Rectal smooth muscle tissue (tissue), 1 donor: ENCODE data around the gene IRF3.

ENCODE experiments used
- H3K27ac ChIP-seq: one replicate; pipeline ENCODE4 v1.7.0; 2013; ENCODE audit warnings: low read depth, low read length, inconsistent platforms
- H3K27me3 ChIP-seq: one replicate; pipeline ENCODE4 v1.7.0; 2013; ENCODE audit warnings: low read length; ENCODE audit not compliant: control insufficient read depth, insufficient read depth
- H3K36me3 ChIP-seq: one replicate; pipeline ENCODE4 v1.7.0; 2013; ENCODE audit warnings: low read length; ENCODE audit not compliant: control insufficient read depth, insufficient read depth
- H3K4me1 ChIP-seq: one replicate; pipeline ENCODE4 v1.7.0; 2013; ENCODE audit warnings: low read length; ENCODE audit not compliant: control insufficient read depth, insufficient read depth
- H3K4me3 ChIP-seq: one replicate; pipeline ENCODE4 v1.7.0; 2013; ENCODE audit warnings: low read length
- H3K9ac ChIP-seq: one replicate; pipeline ENCODE4 v1.7.0; 2013; ENCODE audit warnings: low read length

The IRF3 gene

DNA sequence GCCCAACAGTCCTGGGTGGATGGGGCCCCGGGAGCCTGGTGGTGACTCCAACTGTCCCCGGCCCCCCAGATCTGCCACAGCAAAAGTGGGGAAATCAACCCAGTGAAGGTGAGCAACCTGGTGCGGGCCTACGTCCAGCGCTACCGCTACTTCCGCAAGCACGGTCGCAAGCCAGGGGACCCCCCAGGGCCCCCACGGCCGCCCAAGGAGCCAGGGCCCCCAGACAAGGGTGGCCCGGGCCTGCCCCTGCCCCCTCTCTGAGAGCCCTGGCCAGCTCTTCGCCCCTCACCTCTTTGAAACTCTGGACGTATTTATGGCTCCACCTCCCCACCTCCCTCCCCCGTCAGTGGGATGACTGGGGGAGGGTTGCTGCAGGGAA lies 7.5 kb downstream of the IRF3 start:
- Histone ChIP-seq H3K27ac (no peak overlapping the region), H3K27me3 (no peaks in the 10 kb centered on the region), H3K4me1 (no peaks in the 10 kb centered on the region), H3K36me3 (peaks cover 50% of the 10 kb centered on the region), H3K9ac (no peak overlapping the region), H3K4me3 (no peak overlapping the region)

DNA sequence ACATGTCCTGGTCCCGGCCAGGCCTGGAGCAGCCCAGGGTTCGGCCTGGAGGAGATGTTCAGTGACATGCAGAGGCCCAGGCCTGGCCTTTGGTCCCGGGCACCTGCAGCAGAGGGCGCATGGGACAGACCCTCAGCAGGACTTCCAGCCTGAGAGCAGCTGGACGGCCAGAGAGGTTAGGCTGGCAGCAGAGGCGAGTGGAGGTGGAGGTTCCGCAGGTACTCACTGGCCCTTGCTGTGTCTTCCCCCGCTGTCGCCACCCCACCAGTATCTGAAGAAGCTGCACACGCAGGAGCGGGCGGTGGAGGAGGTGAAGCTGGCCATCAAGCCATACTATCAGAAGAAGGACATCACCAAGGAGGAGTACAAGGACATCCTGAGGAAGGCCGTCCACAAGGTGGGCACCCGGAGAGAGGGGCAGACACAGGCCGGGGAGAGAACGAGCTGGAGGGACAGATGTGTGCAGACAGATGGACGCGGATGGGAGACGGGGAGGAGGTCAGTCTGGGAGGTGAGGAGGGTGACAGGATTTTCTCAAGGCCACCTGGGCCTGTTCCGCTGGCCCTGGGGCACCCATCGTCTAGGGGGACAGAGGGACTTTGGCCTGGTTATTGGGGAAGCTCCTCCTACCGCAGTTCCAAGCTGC lies 8.0 kb downstream of the IRF3 start:
- Histone ChIP-seq H3K9ac (no peak overlapping the region), H3K36me3 (peaks cover 52% of the 10 kb centered on the region)

GRCh38 chr19:49656456-49657109 lies 9.1 kb downstream of the IRF3 start:
- H3K9ac ChIP-seq = no peak overlapping the region
- H3K4me1 ChIP-seq = no peaks in the 10 kb centered on the region
- H3K36me3 ChIP-seq = peaks cover 51% of the 10 kb centered on the region
- no peak overlapping the region for H3K27ac ChIP-seq
- H3K4me3 ChIP-seq = no peak overlapping the region
- no peaks in the 10 kb centered on the region for H3K27me3 ChIP-seq

More for the DNA sequence above, 8.0 kb downstream of the IRF3 start:
- H3K4me3 ChIP-seq = no peak overlapping the region
- H3K27me3 ChIP-seq = no peaks in the 10 kb centered on the region
- no peaks in the 10 kb centered on the region for H3K4me1 ChIP-seq
- H3K27ac ChIP-seq = no peak overlapping the region

DNA sequence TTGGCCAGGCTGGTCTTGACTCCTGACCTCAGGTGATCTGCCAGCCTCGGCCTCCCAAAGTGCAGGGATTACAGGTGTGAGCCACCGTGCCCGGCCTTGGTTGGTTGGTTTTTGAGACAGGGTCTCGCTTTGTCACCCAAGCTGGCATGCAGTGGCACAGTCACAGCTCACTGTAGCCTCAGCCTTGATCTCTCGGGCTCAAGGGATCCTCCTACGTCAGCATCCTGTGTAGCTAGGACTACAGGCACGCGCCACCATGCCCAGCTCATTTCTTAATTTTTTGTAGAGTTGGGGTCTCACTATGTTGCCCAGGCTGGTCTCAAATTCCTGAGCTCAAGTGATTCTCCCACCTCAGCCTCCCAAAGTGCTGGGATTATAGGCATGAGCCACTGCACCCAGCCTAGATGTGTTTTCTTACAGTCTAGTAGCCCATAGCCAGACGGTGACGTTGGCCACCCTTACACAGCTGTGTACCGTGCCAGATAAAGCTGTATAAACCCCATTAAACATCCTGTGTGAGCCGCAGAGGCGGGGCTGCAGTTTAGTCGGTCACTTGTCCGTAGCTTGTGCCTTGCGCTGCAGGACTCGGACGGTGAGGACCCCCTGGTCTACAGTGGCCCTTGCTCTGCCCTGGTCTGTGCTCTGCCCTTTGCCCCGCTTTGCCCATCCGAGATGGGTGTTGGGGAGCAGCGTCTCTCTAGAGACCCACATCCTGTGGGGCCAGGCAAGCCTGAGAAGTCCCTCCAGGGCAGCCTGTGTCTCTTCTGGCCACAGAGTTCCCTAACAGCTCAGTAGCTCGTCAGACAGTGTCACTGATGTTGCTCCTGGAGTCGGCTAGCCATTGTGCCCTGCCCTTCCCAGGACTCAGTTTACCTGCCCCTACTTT lies 9.8 kb downstream of the IRF3 start:
- no peak overlapping the region for H3K9ac ChIP-seq
- no peaks in the 10 kb centered on the region for H3K4me1 ChIP-seq
- peaks cover 48% of the 10 kb centered on the region for H3K36me3 ChIP-seq
- no peak overlapping the region for H3K27ac ChIP-seq
- no peaks in the 10 kb centered on the region for H3K27me3 ChIP-seq
- H3K4me3 ChIP-seq = no peak overlapping the region

DNA sequence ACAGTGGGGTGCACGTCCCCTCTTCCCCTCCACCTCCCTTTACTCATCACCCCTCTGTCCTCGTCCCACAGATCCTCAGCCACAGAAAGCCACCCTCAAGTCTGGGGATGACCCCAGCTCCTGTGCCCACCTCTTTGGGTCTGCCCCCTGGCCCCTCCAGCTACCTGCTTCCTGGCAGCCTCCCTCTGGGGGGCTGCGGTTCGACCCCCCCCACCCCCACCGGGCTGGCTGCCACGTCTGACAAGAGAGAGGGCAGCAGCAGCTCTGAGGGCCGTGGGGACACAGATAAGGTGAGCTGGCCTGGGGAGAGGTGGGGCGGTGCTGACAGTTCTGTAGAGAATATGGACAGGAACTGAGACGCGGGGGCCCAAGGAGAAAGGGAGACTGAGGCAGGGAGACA lies 11.1 kb downstream of the IRF3 start:
- Histone ChIP-seq H3K27me3 (no peaks in the 10 kb centered on the region), H3K36me3 (peaks cover 46% of the 10 kb centered on the region), H3K4me3 (no peak overlapping the region), H3K9ac (no peak overlapping the region), H3K27ac (no peak overlapping the region), H3K4me1 (no peaks in the 10 kb centered on the region)

DNA sequence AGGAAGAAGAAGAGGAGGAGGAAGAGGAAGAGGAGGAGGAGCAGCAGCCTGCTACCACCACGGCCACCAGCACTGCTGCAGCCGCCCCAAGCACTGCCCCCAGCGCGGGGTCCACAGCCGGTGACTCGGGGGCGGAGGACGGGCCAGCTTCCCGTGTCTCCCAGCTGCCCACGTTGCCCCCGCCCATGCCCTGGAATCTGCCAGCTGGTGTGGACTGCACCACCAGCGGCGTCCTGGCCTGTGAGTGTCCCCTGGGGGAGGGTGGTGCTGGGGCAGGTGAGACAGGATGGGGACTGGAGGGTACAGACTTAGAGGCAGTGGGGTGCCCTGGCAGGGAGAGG lies 12.2 kb downstream of the IRF3 start:
- Histone ChIP-seq H3K4me1 (no peaks in the 10 kb centered on the region), H3K36me3 (peaks cover 43% of the 10 kb centered on the region), H3K4me3 (no peak overlapping the region), H3K27me3 (no peaks in the 10 kb centered on the region), H3K9ac (no peak overlapping the region), H3K27ac (no peak overlapping the region)

GRCh38 chr19:49652551-49653465 lies 12.8 kb downstream of the IRF3 start:
- no peaks in the 10 kb centered on the region for H3K4me1 ChIP-seq
- no peaks in the 10 kb centered on the region for H3K27me3 ChIP-seq
- H3K4me3 ChIP-seq = no peak overlapping the region
- no peak overlapping the region for H3K27ac ChIP-seq
- H3K36me3 ChIP-seq = peaks cover 41% of the 10 kb centered on the region
- no peak overlapping the region for H3K9ac ChIP-seq

GRCh38 chr19:49651820-49652550 lies 13.7 kb downstream of the IRF3 start:
- H3K4me3 ChIP-seq = no peak overlapping the region
- no peaks in the 10 kb centered on the region for H3K4me1 ChIP-seq
- H3K27ac ChIP-seq = no peak overlapping the region
- H3K27me3 ChIP-seq = no peaks in the 10 kb centered on the region
- H3K9ac ChIP-seq = no peak overlapping the region
- peaks cover 40% of the 10 kb centered on the region for H3K36me3 ChIP-seq

DNA sequence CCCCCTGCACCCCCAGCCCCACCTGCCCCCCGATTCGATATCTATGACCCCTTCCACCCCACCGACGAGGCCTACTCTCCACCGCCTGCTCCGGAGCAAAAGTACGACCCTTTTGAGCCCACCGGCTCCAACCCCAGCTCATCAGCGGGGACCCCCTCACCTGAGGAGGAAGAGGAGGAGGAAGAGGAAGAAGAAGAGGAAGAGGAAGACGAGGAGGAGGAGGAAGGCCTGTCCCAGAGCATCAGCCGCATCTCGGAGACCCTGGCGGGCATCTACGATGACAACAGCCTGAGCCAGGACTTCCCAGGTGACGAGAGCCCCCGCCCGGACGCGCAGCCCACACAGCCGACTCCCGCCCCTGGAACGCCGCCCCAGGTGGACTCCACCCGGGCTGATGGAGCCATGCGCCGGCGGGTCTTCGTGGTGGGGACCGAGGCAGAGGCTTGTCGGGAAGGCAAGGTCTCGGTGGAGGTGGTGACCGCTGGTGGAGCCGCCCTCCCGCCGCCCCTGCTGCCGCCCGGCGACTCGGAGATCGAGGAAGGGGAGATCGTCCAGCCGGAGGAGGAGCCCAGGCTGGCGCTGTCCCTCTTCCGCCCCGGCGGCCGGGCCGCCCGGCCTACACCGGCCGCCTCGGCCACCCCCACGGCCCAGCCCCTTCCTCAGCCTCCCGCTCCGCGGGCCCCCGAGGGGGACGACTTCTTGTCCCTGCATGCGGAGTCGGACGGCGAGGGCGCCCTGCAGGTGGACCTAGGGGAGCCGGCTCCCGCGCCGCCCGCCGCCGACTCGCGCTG lies 14.4 kb downstream of the IRF3 start:
- no peak overlapping the region for H3K27ac ChIP-seq
- no peaks in the 10 kb centered on the region for H3K27me3 ChIP-seq
- H3K36me3 ChIP-seq = peaks cover 40% of the 10 kb centered on the region
- H3K9ac ChIP-seq = no peak overlapping the region
- H3K4me3 ChIP-seq = no peak overlapping the region
- H3K4me1 ChIP-seq = no peaks in the 10 kb centered on the region

- Histone ChIP-seq H3K9ac (no peak overlapping the region), H3K36me3 (peaks cover 17% of the 10 kb centered on the region), H3K4me3 (no peak overlapping the region), H3K27me3 (no peaks in the 10 kb centered on the region), H3K4me1 (peaks cover 14% of the 10 kb centered on the region), H3K27ac (no peak overlapping the region)
These were observed 19.1 kb downstream of the IRF3 start for GRCh38 chr19:49646586-49646985.

DNA sequence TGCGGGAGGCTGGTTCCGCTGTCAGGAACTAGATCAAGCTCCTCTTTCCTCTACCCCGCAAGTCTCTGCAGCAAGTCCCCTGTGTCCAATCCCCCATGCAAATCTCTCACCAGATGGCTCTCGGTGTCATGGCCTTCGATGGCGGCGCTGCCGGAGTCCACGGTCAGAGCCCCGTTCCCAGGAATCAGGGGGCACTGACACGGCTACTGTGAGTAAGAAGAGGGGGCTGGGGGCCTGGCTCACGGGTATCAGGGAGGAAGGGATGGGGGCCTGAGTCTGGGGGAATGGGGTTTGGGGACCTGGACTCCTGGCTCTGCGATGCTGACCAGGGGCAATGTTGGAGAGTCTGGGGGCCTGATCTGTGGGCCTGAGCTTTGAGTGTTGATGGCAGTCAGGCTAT lies 19.7 kb downstream of the IRF3 start:
- Histone ChIP-seq H3K9ac (no peak overlapping the region), H3K27ac (no peak overlapping the region)

More for the DNA sequence above, 19.7 kb downstream of the IRF3 start:
- H3K36me3 ChIP-seq = peaks cover 16% of the 10 kb centered on the region
- H3K4me1 ChIP-seq = peaks cover 14% of the 10 kb centered on the region
- H3K4me3 ChIP-seq = no peak overlapping the region
- no peaks in the 10 kb centered on the region for H3K27me3 ChIP-seq
